ENCODE measurements around the gene TGFB2. TPM values are rescaled to one million over a fixed set of nuclear protein-coding genes. Genes with fewer than 3 reads are reported as not detected.

Gene TGFB2
- polyA plus RNA-seq, 1 donor (not counting 4 experiments of a cell fraction or from before 2014, with no cell fraction given), result 21.5 TPM

DNA sequence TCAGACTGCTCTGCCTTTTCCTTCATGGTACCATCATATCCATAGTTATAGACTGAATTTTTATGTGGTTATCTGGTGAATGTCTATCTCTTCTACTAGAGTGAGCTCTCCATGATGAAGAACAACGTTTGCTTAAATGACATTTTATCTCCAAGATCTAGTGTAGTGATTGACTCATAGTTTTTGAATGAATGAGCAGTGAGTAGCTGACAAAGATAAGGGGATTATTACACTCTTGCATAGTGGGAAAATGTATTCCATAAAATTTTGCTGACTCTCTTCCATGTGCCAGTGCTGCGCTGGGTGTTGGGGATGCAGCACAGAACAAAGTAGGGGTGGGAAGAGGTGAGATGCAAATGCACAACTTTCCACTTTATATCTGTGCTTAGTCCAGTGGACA is 147.7 kb downstream of the TGFB2 start:
- TF ChIP-seq EZH2 (IDR thresholded peaks at IDR 0.05; ENCODE audit: low read length), result no peak
- TF ChIP-seq, protein P1, sequence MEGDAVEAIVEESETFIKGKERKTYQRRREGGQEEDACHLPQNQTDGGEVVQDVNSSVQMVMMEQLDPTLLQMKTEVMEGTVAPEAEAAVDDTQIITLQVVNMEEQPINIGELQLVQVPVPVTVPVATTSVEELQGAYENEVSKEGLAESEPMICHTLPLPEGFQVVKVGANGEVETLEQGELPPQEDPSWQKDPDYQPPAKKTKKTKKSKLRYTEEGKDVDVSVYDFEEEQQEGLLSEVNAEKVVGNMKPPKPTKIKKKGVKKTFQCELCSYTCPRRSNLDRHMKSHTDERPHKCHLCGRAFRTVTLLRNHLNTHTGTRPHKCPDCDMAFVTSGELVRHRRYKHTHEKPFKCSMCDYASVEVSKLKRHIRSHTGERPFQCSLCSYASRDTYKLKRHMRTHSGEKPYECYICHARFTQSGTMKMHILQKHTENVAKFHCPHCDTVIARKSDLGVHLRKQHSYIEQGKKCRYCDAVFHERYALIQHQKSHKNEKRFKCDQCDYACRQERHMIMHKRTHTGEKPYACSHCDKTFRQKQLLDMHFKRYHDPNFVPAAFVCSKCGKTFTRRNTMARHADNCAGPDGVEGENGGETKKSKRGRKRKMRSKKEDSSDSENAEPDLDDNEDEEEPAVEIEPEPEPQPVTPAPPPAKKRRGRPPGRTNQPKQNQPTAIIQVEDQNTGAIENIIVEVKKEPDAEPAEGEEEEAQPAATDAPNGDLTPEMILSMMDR (optimal IDR thresholded peaks at IDR 0.05 in 1 of 3, IDR thresholded peaks at IDR 0.05 in 1 of 3, conservative IDR thresholded peaks at IDR 0.05 in 1 of 3; ENCODE audit: extremely low read depth in 1 of 3, insufficient read depth in 2 of 3, low read length in 3 of 3), result no peak
- H3K9ac ChIP-seq (ENCODE audit: control insufficient read depth, extremely low read depth, insufficient read depth, low read length), result no peak overlapping the region
- H3K9me1 ChIP-seq (ENCODE audit: control insufficient read depth, extremely low read depth, insufficient read depth, low read length), result no peaks in the 10 kb centered on the region
- DNase-seq (ENCODE audit: low read depth, low spot score) (no peak), FAIRE-seq (no peak)
- H3K27me3 ChIP-seq (ENCODE audit: control insufficient read depth, extremely low read depth, insufficient read depth, low read length), result no peaks in the 10 kb centered on the region
- H4K20me1 ChIP-seq (ENCODE audit: control insufficient read depth, extremely low read depth, insufficient read depth, low read length), result no peaks in the 10 kb centered on the region
- no peak overlapping the region for H3K4me3 ChIP-seq (ENCODE audit: control insufficient read depth in 2 of 3, extremely low read depth in 1 of 3, insufficient read depth in 2 of 3, low read depth in 1 of 3, low read length in 3 of 3)
- H3K9me3 ChIP-seq (ENCODE audit: control insufficient read depth, low read depth, low read length), result no peaks in the 10 kb centered on the region
- no peaks in the 10 kb centered on the region for H3K79me2 ChIP-seq (ENCODE audit: control insufficient read depth, insufficient read depth, low read length)
- no peak overlapping the region for H3K4me2 ChIP-seq (ENCODE audit: control insufficient read depth, extremely low read depth, insufficient read depth, low read depth, low read length)
- peaks cover 33% of the 10 kb centered on the region for H3K4me1 ChIP-seq (ENCODE audit: control insufficient read depth, extremely low read depth, insufficient read depth, low read length)
- H3K36me3 ChIP-seq (ENCODE audit: control insufficient read depth in 2 of 2, extremely low read depth in 1 of 2, insufficient read depth in 2 of 2, low read length in 2 of 2), result no peaks in the 10 kb centered on the region
- dilution Hi-C loops (cut with MboI; ENCODE audit: extremely low pct_ligation_motif_present, low sequenced_read_pairs), result no loop called here
- H2AFZ ChIP-seq (ENCODE audit: control insufficient read depth, low read length), result no peak overlapping the region
- H3K27ac ChIP-seq (ENCODE audit: control insufficient read depth, insufficient read depth, low read length), result no peak overlapping the region

DNA sequence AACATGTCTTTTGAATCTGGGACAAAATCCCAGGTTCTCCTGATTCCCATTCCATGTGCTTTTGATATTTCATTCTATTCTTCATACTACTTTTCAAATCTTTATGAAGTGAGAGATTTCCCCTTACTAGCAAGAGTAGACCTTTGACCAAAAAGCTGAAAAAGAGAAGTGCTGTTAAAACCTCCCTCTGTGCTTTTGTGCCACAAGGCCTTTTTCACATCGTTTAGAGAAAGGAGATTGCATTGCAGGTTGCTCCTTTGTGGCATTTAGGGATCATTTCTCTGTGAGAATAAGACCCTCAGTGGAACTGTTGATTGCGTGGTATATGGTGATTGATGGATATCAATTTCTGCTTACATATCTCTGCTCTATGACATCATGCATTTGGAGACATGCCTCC is 148.8 kb downstream of the TGFB2 start:
- no peak for TF ChIP-seq EZH2 (IDR thresholded peaks at IDR 0.05; ENCODE audit: low read length)
- TF ChIP-seq, protein P1 (optimal IDR thresholded peaks at IDR 0.05 in 1 of 3, IDR thresholded peaks at IDR 0.05 in 1 of 3, conservative IDR thresholded peaks at IDR 0.05 in 1 of 3; ENCODE audit: extremely low read depth in 1 of 3, insufficient read depth in 2 of 3, low read length in 3 of 3), result no peak
- Histone ChIP-seq H3K9me1 (ENCODE audit: control insufficient read depth, extremely low read depth, insufficient read depth, low read length) (no peaks in the 10 kb centered on the region), H3K27ac (ENCODE audit: control insufficient read depth, insufficient read depth, low read length) (no peak overlapping the region), H3K9me3 (ENCODE audit: control insufficient read depth, low read depth, low read length) (no peaks in the 10 kb centered on the region), H3K4me3 (ENCODE audit: control insufficient read depth in 2 of 3, extremely low read depth in 1 of 3, insufficient read depth in 2 of 3, low read depth in 1 of 3, low read length in 3 of 3) (no peak overlapping the region), H3K36me3 (ENCODE audit: control insufficient read depth in 2 of 2, extremely low read depth in 1 of 2, insufficient read depth in 2 of 2, low read length in 2 of 2) (no peaks in the 10 kb centered on the region), H3K4me2 (ENCODE audit: control insufficient read depth, extremely low read depth, insufficient read depth, low read depth, low read length) (no peak overlapping the region), H3K9ac (ENCODE audit: control insufficient read depth, extremely low read depth, insufficient read depth, low read length) (no peak overlapping the region), H2AFZ (ENCODE audit: control insufficient read depth, low read length) (no peak overlapping the region), H3K27me3 (ENCODE audit: control insufficient read depth, extremely low read depth, insufficient read depth, low read length) (no peaks in the 10 kb centered on the region), H4K20me1 (ENCODE audit: control insufficient read depth, extremely low read depth, insufficient read depth, low read length) (no peaks in the 10 kb centered on the region), H3K79me2 (ENCODE audit: control insufficient read depth, insufficient read depth, low read length) (no peaks in the 10 kb centered on the region), H3K4me1 (ENCODE audit: control insufficient read depth, extremely low read depth, insufficient read depth, low read length) (peaks cover 39% of the 10 kb centered on the region)
- FAIRE-seq, result no peak
- dilution Hi-C loops (cut with MboI; ENCODE audit: extremely low pct_ligation_motif_present, low sequenced_read_pairs), result no loop called here
- no peak for DNase-seq (ENCODE audit: low read depth, low spot score)

Small RNA genes lying within 50 kb of the gene (small RNA-seq; reads per million reads assigned to genes)
- 0 reads per million in 3 experiments for gene AC096638.1 (ENCODE audit: insufficient read length in 3 of 3, low read depth in 3 of 3, low replicate concordance in 1 of 3)

Other genes starting within 250 kb of the TGFB2 start
- 4.9 to 15.8 TPM (median 9.0 TPM) in 3 replicates for gene RRP15, start 60.0 kb upstream of the TGFB2 start, polyA plus RNA-seq

All from keratinocyte (primary cell).